Upper lobe of left lung (tissue), 4 donors: ENCODE data around the gene WFDC12.

Source experiments
- CTCF ChIP-seq, 6 experiments: fragments of 450-650 bp in 4 of 6; fragments of 200-600 bp in 2 of 6; sonication (generic) in 2 of 6; IDR thresholded peaks; one replicate each; pipeline ENCODE4 v1.5.1; 2016 to 2019; ENCODE audit warnings: antibody characterized with exemption in 6 of 6
- POLR2A ChIP-seq, 4 donors: fragments of 450-650 bp; IDR thresholded peaks; one replicate each; pipeline ENCODE4 v1.5.1; 2016 to 2017; ENCODE audit warnings: antibody characterized with exemption in 4 of 4, mild to moderate bottlenecking in 2 of 4

- TF ChIP-seq CTCF (IDR thresholded peaks at IDR 0.05), result no peak
- no peak for TF ChIP-seq POLR2A (IDR thresholded peaks at IDR 0.05)
Observed at GRCh38 chr20:45096781-45097180, 27.5 kb downstream of the WFDC12 start.
